Liver (tissue), 3 donors: Measurements from ENCODE around the gene FCN1.

Experiments
- FOXA1 ChIP-seq: IDR thresholded peaks from 2 replicates; pipeline ENCODE4 v1.6.1; 2016; ENCODE audit warnings: antibody characterized with exemption
- FOXA2 ChIP-seq: IDR thresholded peaks from 2 replicates; pipeline ENCODE4 v1.6.1; 2016; ENCODE audit warnings: antibody characterized with exemption
- GABPA ChIP-seq, 2 donors: IDR thresholded peaks in 1 of 2; conservative IDR thresholded peaks in 1 of 2; 2 replicates each; pipeline ENCODE4 v1.6.1; 2016; ENCODE audit warnings: antibody characterized with exemption in 2 of 2, mild to moderate bottlenecking in 1 of 2, moderate library complexity in 1 of 2
- NR2F2 ChIP-seq: IDR thresholded peaks from 2 replicates; pipeline ENCODE4 v1.6.1; 2016; ENCODE audit warnings: antibody characterized with exemption
- SP1 ChIP-seq: IDR thresholded peaks from 2 replicates; pipeline ENCODE4 v1.6.1; 2018; ENCODE audit warnings: antibody characterized with exemption, mild to moderate bottlenecking
- TAF1 ChIP-seq: conservative IDR thresholded peaks from 2 replicates; pipeline ENCODE4 v1.6.1; 2016; ENCODE audit warnings: antibody characterized with exemption, mild to moderate bottlenecking
- TF ChIP-seq, protein P1 (sequence below): fragments of 150-350 bp; IDR thresholded peaks from 2 replicates; pipeline ENCODE4 v1.5.1; 2017; ENCODE audit warnings: improper control_type of control experiment, low read depth, low read length; ENCODE audit not compliant: missing input control
- TF ChIP-seq, protein P2 (sequence below): IDR thresholded peaks from 2 replicates; pipeline ENCODE4 v1.6.1; 2016; ENCODE audit warnings: antibody characterized with exemption
- TF ChIP-seq, protein P3 (sequence below): IDR thresholded peaks from 2 replicates; pipeline ENCODE4 v1.6.1; 2016; ENCODE audit warnings: antibody characterized with exemption
- donor health status: healthy.
- donor health status: healthy.

DNA sequence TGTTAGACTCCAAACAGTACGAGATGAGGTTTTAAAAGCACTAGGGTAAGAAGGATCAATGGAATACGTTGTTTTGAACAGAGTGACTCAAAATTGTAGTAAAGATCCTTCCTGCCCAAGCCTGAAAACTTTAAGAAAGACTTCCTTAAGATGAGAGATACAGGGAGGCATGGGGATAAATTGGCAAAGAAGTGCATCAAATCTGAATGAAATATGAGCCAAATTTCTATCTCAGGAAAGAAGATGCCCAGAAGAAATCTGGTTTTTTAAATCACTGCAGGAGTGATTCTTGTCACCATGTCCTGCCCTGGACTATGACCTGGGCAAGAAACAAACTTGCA, 22.2 kb downstream of the FCN1 start:
- TF ChIP-seq, protein P1, sequence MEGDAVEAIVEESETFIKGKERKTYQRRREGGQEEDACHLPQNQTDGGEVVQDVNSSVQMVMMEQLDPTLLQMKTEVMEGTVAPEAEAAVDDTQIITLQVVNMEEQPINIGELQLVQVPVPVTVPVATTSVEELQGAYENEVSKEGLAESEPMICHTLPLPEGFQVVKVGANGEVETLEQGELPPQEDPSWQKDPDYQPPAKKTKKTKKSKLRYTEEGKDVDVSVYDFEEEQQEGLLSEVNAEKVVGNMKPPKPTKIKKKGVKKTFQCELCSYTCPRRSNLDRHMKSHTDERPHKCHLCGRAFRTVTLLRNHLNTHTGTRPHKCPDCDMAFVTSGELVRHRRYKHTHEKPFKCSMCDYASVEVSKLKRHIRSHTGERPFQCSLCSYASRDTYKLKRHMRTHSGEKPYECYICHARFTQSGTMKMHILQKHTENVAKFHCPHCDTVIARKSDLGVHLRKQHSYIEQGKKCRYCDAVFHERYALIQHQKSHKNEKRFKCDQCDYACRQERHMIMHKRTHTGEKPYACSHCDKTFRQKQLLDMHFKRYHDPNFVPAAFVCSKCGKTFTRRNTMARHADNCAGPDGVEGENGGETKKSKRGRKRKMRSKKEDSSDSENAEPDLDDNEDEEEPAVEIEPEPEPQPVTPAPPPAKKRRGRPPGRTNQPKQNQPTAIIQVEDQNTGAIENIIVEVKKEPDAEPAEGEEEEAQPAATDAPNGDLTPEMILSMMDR, result no peak
- TF ChIP-seq GABPA (IDR thresholded peaks at IDR 0.05 in 1 of 2, conservative IDR thresholded peaks at IDR 0.05 in 1 of 2), result no peak
- no peak for TF ChIP-seq FOXA1
- no peak for TF ChIP-seq TAF1
- TF ChIP-seq, protein P2, sequence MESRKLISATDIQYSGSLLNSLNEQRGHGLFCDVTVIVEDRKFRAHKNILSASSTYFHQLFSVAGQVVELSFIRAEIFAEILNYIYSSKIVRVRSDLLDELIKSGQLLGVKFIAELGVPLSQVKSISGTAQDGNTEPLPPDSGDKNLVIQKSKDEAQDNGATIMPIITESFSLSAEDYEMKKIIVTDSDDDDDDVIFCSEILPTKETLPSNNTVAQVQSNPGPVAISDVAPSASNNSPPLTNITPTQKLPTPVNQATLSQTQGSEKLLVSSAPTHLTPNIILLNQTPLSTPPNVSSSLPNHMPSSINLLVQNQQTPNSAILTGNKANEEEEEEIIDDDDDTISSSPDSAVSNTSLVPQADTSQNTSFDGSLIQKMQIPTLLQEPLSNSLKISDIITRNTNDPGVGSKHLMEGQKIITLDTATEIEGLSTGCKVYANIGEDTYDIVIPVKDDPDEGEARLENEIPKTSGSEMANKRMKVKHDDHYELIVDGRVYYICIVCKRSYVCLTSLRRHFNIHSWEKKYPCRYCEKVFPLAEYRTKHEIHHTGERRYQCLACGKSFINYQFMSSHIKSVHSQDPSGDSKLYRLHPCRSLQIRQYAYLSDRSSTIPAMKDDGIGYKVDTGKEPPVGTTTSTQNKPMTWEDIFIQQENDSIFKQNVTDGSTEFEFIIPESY, result no peak
- TF ChIP-seq NR2F2, result no peak
- TF ChIP-seq SP1, result no peak
- TF ChIP-seq FOXA2, result no peak
- TF ChIP-seq, protein P3, sequence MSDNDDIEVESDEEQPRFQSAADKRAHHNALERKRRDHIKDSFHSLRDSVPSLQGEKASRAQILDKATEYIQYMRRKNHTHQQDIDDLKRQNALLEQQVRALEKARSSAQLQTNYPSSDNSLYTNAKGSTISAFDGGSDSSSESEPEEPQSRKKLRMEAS, result no peak
